Stimulated activated CD4-positive, alpha-beta T cell treated with anti-CD3 and anti-CD28 coated beads, Interleukin-4, amount 100 ng/mL, for 48 hours (primary cell): ENCODE results near the gene PARD3B.

ENCODE experiments used
- DNase-seq, 2 donors: peaks; one replicate each; pipeline ENCODE4 v3.0.0-alpha.2; 2020; ENCODE audit warnings: low read depth in 2 of 2

PARD3B gene

DNA sequence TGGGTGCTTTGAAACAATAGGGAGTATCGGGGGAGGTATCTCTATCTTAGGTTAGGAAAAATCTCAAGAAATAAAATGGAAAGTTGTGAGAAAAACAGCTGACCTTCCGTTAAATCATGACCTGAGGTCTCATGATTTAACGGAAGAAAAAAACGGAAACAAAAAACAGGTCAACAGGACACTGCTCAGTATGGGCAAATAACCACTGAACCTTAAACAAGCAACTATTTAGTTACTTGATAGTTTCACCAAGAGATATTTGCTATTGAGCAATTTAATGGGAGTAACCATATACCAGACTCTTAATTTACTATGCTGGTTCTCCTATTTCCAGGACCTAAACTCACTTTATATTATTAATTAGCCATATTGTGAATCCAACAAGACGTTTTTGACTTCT is 150.8 kb downstream of the PARD3B start:
- no peak for DNase-seq

DNA sequence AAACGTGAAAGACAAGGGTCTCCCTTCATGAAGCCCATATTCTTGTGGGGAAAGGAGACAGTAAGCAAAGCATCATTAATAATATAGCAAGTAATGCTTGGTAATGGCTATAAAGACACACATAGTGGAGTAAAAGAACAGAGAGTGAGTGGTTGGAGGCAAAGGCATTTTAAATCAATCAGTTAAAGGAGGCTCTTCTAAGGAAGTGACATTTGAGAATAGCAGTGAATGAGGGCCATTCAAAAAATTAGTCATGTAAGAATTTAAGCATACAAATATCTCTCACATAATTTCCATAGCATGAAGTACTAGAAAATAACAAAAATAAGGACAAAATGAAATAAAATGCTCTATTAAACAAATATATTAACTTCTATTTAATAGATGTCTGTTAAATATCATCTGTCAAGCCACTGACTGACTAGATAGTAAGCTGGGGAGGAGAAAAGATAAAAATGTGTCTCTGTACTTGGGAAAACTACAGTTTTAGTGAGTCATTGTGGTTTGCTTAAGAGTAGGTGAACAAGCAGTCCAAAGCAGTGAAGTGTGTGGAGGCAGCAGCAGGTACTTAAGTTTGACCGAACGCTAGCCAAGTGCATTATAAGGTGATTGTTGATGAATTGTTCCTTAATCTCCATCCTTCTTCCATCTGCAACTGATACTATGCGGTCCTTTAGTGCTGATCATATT is 160.1 kb downstream of the PARD3B start:
- DNase-seq = no peak

DNA sequence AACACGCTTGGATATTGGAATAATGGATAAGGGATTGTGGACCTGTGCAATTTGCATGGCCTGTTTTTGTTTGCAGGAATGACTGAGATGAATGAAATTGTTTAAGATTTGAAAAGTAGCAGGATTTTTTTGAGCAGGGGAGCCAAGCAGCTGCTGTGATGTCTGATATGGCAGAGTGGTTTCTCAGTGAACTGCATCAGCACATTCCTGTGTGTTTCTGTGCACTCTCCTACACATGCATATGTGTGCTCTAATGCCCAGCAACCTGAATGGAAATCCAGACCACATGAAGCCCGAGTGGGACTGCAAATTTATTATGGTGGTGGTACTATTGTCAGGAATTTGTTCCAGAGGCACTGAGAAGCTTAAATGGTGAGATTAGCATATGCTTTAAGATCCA is 161.7 kb downstream of the PARD3B start:
- no peak for DNase-seq

DNA sequence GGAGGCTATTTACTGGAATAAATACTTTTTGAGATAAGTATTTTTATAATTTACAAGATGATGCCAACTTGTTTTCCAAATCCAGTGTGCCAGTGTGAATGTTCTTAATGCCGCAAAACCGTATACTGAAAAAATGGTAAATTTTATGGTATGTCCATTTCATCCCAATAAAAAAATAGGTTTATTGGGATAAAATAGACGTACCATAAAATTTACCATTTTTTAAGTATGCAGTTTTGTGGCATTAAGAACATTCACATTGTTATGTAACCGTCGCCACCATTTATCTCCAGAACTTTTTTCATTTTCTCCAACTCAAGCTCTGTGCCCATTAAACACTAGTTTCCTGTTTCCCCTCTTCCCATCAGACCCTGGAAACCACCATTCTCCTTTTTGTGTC is 167.9 kb downstream of the PARD3B start:
- DNase-seq = no peak

DNA sequence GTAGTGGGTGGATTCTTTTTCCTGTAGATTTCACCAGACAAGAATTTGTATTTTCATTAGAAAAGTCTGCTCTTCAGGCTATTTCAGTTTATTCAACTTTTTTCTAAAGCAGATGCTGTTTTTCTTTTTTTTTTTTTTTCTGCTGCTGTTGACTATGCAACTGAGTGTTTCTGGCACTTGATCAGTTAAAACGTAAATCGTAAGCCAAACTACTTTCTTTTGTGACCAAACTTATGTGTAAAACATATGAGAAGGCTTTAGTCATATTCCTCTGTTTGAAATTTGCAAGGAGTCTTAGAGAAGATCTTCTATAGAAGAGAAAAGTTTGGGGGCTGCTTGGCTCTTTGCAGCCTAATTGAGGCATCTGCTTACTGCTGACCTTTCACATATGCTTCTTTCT is 170.1 kb downstream of the PARD3B start:
- no peak for DNase-seq

DNA sequence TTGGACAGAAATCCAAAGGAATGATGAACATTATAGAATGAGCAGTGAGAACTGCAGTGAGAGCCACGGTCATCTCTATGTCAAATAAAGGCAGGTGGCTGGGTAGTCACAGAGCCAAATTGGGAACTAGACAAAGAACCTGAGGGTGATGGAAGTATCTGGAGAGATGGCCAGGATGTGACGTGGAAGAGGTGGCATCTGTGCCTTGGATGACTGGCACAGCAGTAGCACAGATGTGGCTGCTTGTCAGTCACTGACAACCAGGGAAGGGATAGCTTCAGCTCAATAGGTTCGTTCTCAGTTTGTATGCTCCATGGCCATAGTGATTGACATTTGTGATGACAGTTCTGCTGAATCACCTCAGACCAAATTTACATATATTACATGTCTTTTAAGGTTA is 172.3 kb downstream of the PARD3B start:
- no peak for DNase-seq

DNA sequence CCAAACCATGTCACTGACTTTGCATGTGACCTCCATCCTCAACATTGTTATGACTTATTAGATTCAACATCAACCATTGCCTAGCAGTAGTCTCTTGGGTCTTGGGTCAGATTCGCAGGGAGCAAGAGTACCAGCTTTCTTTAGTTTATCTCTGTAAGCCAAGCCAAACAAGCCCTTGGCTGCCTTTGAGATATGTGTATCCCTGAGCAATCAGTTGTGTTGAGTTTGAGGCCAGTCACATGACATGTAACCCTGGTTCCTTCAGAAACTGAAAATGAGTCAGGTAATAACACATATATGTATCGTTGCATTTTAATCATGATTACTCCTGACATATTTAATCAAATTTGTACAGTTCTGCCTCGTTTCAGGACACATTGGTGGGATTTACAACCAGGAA is 173.3 kb downstream of the PARD3B start:
- no peak for DNase-seq

DNA sequence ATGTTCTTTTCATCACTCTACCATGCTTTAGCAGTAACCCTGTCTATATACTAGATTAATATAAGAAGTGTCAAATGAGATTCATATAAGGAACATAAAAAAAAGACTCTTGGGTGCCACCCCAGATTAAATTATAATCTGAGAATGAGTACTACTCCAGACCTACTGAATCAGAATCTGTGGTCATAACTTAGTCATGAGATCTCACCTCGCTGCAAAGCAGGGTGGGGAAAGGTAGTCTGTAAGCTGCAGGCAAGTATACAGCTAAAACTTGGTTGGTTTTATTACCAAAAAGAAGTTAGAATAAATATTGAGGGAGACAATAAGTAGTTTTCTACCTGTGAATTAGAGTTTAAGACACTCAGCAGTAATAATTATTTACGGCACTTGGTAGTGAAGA is 175.6 kb downstream of the PARD3B start:
- no peak for DNase-seq

DNA sequence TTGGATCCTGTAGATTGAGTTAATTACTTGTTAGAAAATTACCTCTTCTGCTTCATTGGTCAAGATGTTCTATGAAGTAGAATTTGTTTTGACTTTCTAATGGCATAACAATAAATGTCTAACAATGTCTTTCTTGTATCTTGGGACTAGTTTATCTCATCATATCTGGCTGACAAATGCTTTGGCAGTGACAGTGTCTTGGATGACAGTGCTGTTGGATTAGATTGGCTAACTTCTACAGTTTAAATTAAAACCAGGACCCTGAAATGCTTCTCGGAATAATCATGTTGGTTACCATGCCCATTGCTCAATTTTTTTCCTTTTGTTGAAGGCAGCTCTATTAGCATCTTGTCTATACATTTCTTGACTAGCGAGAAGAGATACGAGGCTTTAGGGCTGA is 176.9 kb downstream of the PARD3B start:
- DNase-seq = no peak

DNA sequence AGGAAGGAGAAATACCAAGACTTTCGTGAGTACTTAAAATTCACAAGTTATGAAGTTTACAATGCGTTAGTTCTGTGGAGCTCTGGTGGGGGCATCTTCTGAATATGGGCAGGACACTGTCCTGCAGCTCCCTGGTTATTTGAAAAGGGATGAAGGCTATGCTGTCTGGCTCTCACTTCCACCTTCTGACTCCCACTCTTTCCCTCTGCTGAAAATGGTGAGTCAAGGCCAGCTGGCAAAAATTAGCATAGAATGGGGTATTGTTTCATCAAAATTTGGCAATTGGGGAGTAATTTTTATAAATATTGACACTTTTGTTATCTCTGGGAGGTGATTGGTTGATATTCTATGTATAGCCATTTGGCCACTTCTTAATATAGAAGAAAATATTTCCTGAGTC is 177.4 kb downstream of the PARD3B start:
- no peak for DNase-seq

DNA sequence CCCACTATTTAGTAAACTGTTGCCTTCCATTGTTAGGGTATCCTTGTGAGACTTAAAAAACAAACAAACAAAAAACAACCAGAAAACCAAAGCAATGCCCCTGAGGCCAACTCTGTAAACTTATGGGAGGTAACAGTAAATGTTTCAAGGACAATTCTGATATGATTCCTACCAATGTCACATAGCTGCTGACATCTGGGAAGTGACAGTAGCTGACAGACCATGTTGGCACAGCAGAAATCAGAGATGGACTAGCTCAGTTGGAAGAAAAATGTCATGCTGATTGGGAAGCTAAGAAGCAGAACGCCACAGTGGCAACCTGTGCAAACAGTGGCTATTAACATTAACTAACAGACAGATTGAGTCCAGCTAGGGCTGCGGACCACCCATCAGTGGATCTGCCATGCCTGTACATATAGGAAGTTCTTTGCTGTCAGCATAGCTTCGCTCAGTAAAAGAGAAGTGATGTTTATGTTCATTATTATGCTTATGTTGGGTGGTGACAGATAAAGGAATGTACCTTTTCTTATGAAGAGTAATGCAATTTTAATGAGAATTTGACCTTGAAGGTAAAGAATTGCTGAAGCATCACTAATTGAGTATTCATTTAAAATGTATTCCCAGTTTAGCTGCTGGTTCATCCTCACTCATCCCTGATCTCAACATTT is 180.6 kb downstream of the PARD3B start:
- no peak for DNase-seq

DNA sequence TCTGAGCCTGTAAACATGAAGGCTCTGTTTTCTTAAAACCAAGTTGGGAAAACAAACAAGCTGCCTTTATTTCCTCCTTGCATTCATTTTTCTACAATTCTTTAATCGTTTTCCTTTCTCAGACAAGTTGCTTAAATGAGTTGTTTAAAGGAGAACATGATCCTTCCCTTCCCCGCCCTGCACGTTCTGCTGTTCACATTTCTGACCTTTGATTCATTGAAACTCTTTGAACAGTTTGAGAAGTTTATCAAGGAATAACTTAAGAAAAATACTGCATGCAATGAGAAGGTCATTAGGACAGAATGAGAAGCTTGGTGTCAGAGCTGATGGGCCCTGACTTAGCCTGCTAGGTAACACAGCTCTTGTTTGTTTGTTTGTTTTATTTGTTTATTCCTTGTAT is 181.6 kb downstream of the PARD3B start:
- DNase-seq = no peak

DNA sequence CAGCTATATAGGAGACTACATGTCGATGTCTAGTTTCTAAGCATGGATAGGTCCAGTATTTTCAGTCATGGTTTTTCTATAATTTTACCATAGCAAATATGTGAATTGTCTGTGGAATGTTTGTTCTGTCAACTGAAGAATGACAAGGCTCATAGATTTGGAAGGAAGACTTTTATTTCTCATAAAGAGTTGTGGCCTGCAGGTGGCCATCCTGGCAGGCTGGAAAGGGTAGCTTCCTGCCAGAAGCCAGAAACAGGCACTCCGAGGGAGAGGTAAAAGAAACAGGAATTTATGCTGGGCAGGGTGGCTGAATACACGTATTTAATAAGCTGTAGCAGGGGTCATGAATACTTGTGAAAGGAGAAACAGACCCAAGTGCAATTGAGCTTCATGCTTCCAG is 182.1 kb downstream of the PARD3B start:
- DNase-seq = no peak

DNA sequence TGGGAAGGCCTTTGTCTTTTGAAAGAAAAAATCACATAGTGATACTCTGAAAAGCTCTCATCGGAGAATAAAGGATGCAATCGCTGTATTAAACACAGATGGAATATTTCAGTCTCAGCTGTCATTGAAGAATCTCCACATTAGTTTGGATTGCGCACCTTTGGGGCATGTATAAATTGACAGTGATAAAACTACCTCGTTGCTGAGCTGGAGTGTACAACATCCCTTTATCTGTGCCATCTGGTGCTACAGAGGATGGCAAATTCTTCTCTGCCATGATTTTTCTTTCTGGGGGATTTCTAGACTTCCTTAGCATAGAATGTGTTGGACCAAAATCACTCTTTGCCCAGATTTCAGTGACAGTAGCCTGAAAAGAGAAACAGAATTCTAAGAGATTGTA is 185.3 kb downstream of the PARD3B start:
- DNase-seq = no peak

DNA sequence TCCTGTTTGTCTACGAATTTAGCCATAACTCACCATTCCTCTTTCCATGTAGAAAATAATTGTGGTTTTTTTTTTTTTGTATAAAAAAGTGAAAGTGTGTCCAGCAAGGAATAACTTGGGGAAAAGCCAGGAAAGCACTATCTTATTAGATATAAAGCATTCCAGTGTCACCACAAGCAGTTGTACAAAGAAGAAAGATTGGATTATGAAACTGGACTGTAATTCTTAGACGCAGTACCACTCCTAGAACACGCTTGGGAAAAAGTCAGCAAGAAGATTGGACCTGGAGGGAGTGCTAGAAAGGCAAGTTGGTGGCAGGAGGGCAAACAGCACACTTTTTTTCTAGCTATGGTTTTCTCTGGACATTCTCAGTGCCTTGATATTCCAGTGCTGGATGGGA is 186.7 kb downstream of the PARD3B start:
- DNase-seq = no peak

DNA sequence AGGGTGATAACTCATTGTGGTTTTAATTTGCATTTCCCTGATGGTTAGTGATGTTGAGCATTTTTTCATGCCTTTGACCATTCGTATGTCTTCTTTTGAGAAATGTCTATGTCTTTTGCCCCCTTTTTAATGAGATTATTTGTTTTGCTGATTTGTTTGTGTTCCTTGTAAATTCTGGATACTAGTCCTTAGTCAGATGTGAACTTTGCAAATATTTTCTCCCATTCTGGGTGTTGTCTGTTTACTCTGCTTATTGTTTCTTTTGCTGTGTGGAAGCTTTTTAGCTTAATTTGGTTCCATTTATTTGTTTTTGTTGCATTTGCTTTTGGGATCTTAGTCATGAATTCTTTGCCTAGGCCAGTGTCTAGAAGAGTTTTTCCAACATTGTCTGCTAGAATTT is 192.0 kb downstream of the PARD3B start:
- no peak for DNase-seq

DNA sequence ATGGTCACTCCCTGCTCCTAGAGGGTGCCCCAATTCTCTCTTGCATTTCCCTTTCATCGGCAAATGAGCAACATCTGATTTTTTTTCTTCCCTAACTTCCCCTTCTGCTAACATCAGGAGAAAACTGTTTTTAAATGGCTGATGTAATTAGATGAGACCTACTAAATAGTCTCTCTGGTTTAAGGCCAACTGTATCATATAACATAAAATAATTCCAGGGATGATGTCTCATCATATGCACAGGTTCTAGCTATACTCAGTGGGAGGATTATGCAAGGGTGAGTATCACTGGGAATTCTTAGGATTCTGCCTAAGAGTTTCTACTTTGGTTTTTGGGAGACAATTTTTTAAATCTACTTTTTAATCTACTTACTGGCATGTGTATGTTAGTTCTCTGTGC is 193.4 kb downstream of the PARD3B start:
- DNase-seq = no peak

DNA sequence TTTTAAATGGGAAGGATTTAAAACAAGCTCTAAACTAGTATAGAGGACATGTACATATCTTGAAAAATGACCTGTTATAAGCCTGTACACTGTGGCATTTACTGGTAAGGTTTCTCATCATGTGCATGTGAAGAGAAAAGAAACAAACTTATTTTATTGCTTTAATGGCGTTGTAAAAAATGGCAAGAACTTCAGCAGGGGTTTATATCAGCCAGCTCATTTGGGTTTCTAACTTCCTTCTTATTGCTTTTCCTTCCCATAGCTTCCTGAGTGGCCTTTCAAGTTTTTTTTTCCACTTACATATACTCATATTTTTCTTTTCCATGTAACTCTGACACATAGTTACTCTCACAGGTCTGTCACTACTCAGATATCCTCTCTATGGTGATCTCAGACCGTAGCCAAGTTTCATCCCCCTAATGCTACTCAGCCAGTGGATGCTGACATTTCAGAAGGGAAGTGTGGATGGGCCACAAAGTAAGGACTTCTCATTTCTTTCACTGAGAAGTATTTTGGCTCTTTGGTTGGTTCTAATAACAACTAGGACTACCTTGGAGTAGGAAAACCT is 198.2 kb downstream of the PARD3B start:
- no peak for DNase-seq

DNA sequence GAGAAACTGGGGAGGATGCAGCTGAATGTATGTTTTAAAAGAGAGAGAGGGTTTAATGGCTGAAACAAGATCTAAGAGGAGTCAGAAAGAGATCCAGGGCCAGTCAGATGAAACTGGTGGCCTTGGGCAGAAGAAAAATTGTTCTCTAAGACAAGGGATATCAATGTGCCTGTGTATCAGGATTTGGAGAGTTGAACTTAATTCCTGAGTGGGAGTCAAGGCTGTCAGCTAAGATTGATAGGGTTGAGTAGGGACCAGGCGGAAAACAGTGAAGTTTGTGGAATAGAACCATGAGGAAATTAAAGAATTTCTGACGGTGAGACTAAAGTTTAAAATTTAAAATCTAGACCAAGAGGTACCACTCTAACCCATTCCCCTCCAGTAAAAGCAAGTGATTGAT is 199.2 kb downstream of the PARD3B start:
- DNase-seq = no peak

DNA sequence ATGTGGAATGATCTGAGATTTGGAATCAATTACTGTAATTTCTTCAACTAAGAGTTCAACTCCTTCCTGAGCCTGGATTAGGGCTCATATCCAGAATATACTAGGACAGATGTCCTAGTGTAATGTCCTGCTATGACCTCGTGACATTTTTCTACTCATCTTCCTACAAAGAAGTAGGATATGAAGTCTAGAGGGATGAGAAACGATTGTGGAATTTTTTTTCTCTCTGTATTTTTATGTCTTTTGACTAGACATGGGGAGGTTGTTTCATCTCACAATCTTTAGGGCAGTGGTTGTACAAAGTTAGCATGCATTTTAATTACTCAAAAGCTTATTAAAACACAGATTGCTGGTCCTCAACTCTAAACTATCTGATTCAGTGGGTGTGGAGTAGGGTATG is 203.0 kb downstream of the PARD3B start:
- no peak for DNase-seq

DNA sequence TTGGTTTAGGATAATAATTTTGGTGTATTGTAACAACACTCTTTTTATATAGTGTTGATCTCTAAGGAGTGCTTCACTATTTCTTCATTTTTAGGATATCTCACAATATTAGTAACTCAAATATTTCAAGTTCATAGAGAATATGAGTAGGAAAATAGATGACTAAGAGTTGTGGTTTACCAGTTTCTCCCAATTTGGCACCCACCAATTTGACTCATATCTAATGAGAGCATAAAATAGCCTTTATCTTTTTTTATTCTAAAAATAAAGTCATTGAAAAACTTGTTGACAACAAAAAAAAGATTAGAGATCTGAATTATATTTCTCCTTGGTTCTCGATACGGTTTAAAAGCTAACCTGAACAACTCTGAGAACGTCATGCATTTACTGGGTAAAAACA is 204.0 kb downstream of the PARD3B start:
- no peak for DNase-seq

DNA sequence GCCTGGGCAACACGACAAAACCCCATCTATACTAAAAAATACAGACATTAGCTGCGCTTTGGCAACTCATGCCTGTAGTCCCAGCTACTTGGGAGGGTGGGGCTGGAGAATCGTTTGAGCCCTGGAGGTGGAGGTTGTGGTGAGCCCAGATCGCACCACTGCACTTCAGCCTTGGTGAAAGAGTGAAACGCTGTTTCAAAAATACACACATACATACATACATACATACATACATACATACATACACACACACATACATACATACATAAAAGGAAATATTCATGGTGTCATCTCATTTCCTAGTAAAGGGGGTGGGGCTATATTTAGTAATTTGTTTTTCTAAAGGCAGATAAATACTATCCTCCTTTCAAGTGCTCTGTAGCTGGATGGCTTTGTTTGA is 205.1 kb downstream of the PARD3B start:
- no peak for DNase-seq

DNA sequence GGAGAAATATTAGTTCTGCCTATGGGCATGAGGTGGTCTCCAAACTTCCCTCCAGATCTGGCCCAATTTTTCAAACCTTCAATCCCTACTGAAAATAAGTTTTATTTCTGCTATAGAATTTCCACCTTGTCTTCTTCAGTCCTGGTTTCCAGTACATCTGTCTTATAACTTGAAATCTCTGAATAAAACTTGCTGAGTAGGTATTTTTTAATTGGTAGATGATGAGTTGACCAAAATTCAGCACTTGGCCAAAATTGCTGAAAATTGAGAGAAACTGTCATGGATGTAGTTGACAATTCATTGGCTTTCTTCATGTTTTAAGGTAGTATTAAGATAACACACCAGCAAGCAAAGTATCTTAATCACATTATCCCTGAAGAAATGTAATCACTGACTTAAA is 206.2 kb downstream of the PARD3B start:
- DNase-seq = no peak

DNA sequence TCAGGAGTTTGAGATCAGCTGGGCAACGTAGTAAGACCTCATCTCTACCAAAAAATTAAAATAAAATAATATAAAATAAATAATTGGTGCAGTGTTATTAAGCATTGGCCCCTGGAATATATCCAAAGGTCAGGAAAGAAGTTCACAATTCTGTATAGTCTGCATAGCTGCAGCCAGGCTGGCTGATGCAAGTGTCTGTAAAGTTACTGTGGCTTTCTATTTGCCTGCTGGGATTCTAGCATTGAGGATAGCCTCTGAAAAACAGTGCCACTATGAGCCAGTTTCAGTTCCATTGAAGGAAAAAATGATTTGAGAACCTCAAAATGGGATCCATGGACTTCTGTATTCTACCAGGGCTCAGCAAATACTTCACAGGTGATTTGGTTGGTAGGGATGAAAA is 208.6 kb downstream of the PARD3B start:
- DNase-seq = no peak
